ENCODE results near the gene CDH26. TPM values are rescaled to one million over a fixed set of nuclear protein-coding genes. Genes with fewer than 3 reads are reported as not detected.

The CDH26 gene
- polyA plus RNA-seq, 1 donor (not counting 4 experiments of a cell fraction or from before 2014, with no cell fraction given), result 1.1 TPM

- Histone ChIP-seq H3K27ac (ENCODE audit: control insufficient read depth, insufficient read depth, low read length) (no peak overlapping the region), H3K9me3 (ENCODE audit: control insufficient read depth, low read depth, low read length) (no peaks in the 10 kb centered on the region), H4K20me1 (ENCODE audit: control insufficient read depth, extremely low read depth, insufficient read depth, low read length) (no peaks in the 10 kb centered on the region), H3K9ac (ENCODE audit: control insufficient read depth, extremely low read depth, insufficient read depth, low read length) (no peak overlapping the region), H3K4me1 (ENCODE audit: control insufficient read depth, extremely low read depth, insufficient read depth, low read length) (peaks cover 13% of the 10 kb centered on the region), H2AFZ (ENCODE audit: control insufficient read depth, low read length) (no peak overlapping the region), H3K4me3 (ENCODE audit: control insufficient read depth in 2 of 3, extremely low read depth in 1 of 3, insufficient read depth in 2 of 3, low read depth in 1 of 3, low read length in 3 of 3) (no peak overlapping the region), H3K36me3 (ENCODE audit: control insufficient read depth in 2 of 2, extremely low read depth in 1 of 2, insufficient read depth in 2 of 2, low read length in 2 of 2) (no peaks in the 10 kb centered on the region), H3K79me2 (ENCODE audit: control insufficient read depth, insufficient read depth, low read length) (no peaks in the 10 kb centered on the region), H3K9me1 (ENCODE audit: control insufficient read depth, extremely low read depth, insufficient read depth, low read length) (no peaks in the 10 kb centered on the region), H3K27me3 (ENCODE audit: control insufficient read depth, extremely low read depth, insufficient read depth, low read length) (no peaks in the 10 kb centered on the region), H3K4me2 (ENCODE audit: control insufficient read depth, extremely low read depth, insufficient read depth, low read depth, low read length) (no peak overlapping the region)
- TF ChIP-seq EZH2 (IDR thresholded peaks at IDR 0.05; ENCODE audit: low read length), result no peak
- no peak for TF ChIP-seq CTCF (optimal IDR thresholded peaks at IDR 0.05 in 1 of 3, IDR thresholded peaks at IDR 0.05 in 1 of 3, conservative IDR thresholded peaks at IDR 0.05 in 1 of 3; ENCODE audit: extremely low read depth in 1 of 3, insufficient read depth in 2 of 3, low read length in 3 of 3)
- dilution Hi-C loops (cut with MboI; ENCODE audit: extremely low pct_ligation_motif_present, low sequenced_read_pairs), result no loop called here
- FAIRE-seq (no peak), DNase-seq (ENCODE audit: low read depth, low spot score) (no peak)
Measured at GRCh38 chr20:60035486-60035885, 77.3 kb downstream of the CDH26 start.

DNA sequence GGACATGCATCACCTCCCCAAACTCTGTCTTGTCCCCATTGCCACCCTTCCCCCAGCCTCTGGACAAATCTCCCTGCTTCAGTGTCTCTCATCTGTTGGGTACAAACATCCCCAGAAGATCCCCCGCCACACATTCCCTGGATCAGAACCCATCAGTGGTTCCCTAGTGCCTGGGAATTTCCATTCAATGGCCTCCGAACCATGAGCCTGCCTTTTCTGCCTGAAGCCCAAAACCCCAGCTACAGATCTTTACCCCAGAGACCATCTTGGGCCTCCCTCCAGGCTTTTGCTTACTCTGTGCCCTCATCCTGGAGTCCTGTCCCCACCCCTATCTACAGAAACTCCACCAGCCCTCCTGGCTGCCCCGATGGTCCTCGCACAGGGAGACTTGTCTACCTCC is 78.1 kb downstream of the CDH26 start:
- Histone ChIP-seq H2AFZ (ENCODE audit: control insufficient read depth, low read length) (no peak overlapping the region), H3K9me3 (ENCODE audit: control insufficient read depth, low read depth, low read length) (no peaks in the 10 kb centered on the region), H3K4me3 (ENCODE audit: control insufficient read depth in 2 of 3, extremely low read depth in 1 of 3, insufficient read depth in 2 of 3, low read depth in 1 of 3, low read length in 3 of 3) (no peak overlapping the region), H3K79me2 (ENCODE audit: control insufficient read depth, insufficient read depth, low read length) (no peaks in the 10 kb centered on the region), H4K20me1 (ENCODE audit: control insufficient read depth, extremely low read depth, insufficient read depth, low read length) (no peaks in the 10 kb centered on the region), H3K36me3 (ENCODE audit: control insufficient read depth in 2 of 2, extremely low read depth in 1 of 2, insufficient read depth in 2 of 2, low read length in 2 of 2) (no peaks in the 10 kb centered on the region), H3K27me3 (ENCODE audit: control insufficient read depth, extremely low read depth, insufficient read depth, low read length) (no peaks in the 10 kb centered on the region), H3K27ac (ENCODE audit: control insufficient read depth, insufficient read depth, low read length) (no peak overlapping the region), H3K4me2 (ENCODE audit: control insufficient read depth, extremely low read depth, insufficient read depth, low read depth, low read length) (no peak overlapping the region), H3K9ac (ENCODE audit: control insufficient read depth, extremely low read depth, insufficient read depth, low read length) (no peak overlapping the region), H3K4me1 (ENCODE audit: control insufficient read depth, extremely low read depth, insufficient read depth, low read length) (peaks cover 21% of the 10 kb centered on the region), H3K9me1 (ENCODE audit: control insufficient read depth, extremely low read depth, insufficient read depth, low read length) (no peaks in the 10 kb centered on the region)
- FAIRE-seq (no peak), DNase-seq (ENCODE audit: low read depth, low spot score) (no peak)
- dilution Hi-C loops (cut with MboI; ENCODE audit: extremely low pct_ligation_motif_present, low sequenced_read_pairs), result no loop called here
- TF ChIP-seq CTCF (optimal IDR thresholded peaks at IDR 0.05 in 1 of 3, IDR thresholded peaks at IDR 0.05 in 1 of 3, conservative IDR thresholded peaks at IDR 0.05 in 1 of 3; ENCODE audit: extremely low read depth in 1 of 3, insufficient read depth in 2 of 3, low read length in 3 of 3) (no peak), EZH2 (IDR thresholded peaks at IDR 0.05; ENCODE audit: low read length) (no peak)

Measured in keratinocyte (primary cell).